ENCODE data around the gene LRMDA.
A peak's percentile ranks its signal among the peaks of the same experiment; 100 is the strongest.

The LRMDA gene

GRCh38 chr10:76010703-76011102 is 579.3 kb downstream of the LRMDA start:
- TF ChIP-seq ZSCAN4 (tag by site-specific recombination; IDR thresholded peaks at IDR 0.05) (no peak), ZEB2 (tag by site-specific recombination; IDR thresholded peaks at IDR 0.05) (no peak), ZBTB6 (tag by site-specific recombination; IDR thresholded peaks at IDR 0.05) (no peak), ZNF362 (tag by site-specific recombination; IDR thresholded peaks at IDR 0.05) (no peak), FEZF1 (tag by site-specific recombination; IDR thresholded peaks at IDR 0.05) (no peak), SCRT1 (tag by site-specific recombination; IDR thresholded peaks at IDR 0.05; ENCODE audit: borderline replicate concordance) (peak; percentile 78), SCRT2 (tag by site-specific recombination; IDR thresholded peaks at IDR 0.05) (peak; percentile 83), ZNF24 (tag by site-specific recombination; IDR thresholded peaks at IDR 0.05) (no peak), ZNF514 (tag by site-specific recombination; IDR thresholded peaks at IDR 0.05) (no peak), PRDM6 (tag by site-specific recombination; IDR thresholded peaks at IDR 0.05) (peak; percentile 64)
- no peak overlapping the region for H3K27ac ChIP-seq (ENCODE audit: extremely low read depth, low read depth, low read length)
- H3K4me3 ChIP-seq (ENCODE audit: low read depth, low read length) = no peak overlapping the region
- no peaks in the 10 kb centered on the region for H3K36me3 ChIP-seq (ENCODE audit: control insufficient read depth in 2 of 2, insufficient read depth in 1 of 2, low read length in 2 of 2)
- no peaks in the 10 kb centered on the region for H3K9me3 ChIP-seq (ENCODE audit: control insufficient read depth, insufficient read depth, low read depth, low read length)
- H3K4me1 ChIP-seq (ENCODE audit: control insufficient read depth, insufficient read depth, low read length) = 0 out of 2 replicates have a peak, but pooled peaks cover 4% of the 10 kb centered on the region
- CTCF ChIA-PET = no interaction called here
- POLR2A ChIA-PET = no interaction called here

GRCh38 chr10:76012716-76013327 is 581.4 kb downstream of the LRMDA start:
- ChIA-PET POLR2A (no interaction called here), CTCF (no interaction called here)
- Histone ChIP-seq H3K27ac (ENCODE audit: extremely low read depth, low read depth, low read length) (no peak overlapping the region), H3K4me1 (ENCODE audit: control insufficient read depth, insufficient read depth, low read length) (0 out of 2 replicates have a peak, but pooled peaks cover 4% of the 10 kb centered on the region), H3K4me3 (ENCODE audit: low read depth, low read length) (no peak overlapping the region), H3K36me3 (ENCODE audit: control insufficient read depth in 2 of 2, insufficient read depth in 1 of 2, low read length in 2 of 2) (no peaks in the 10 kb centered on the region), H3K9me3 (ENCODE audit: control insufficient read depth, insufficient read depth, low read depth, low read length) (no peaks in the 10 kb centered on the region)
- TF ChIP-seq ZBTB8A (tag by site-specific recombination; IDR thresholded peaks at IDR 0.05) (peak; percentile 35; the same call in 1 of the 2 replicates), SCRT2 (tag by site-specific recombination; IDR thresholded peaks at IDR 0.05) (peak; percentile 48), SCRT1 (tag by site-specific recombination; IDR thresholded peaks at IDR 0.05; ENCODE audit: borderline replicate concordance) (peak; percentile 19; the same call in 1 of the 2 replicates), ZNF175 (tag by site-specific recombination; IDR thresholded peaks at IDR 0.05) (no peak), TCF7L2 (IDR thresholded peaks at IDR 0.05; ENCODE audit: borderline replicate concordance, low read depth, low read length) (peak; percentile 73; the same call in 1 of the 2 replicates), SALL2 (tag by site-specific recombination; IDR thresholded peaks at IDR 0.05; ENCODE audit: borderline replicate concordance) (no peak), ZNF423 (tag by site-specific recombination; IDR thresholded peaks at IDR 0.05) (peak; percentile 64; the same call in 1 of the 2 replicates), OSR2 (tag by site-specific recombination; IDR thresholded peaks at IDR 0.05) (peak; percentile 57; the same call in 1 of the 2 replicates)

- ChIA-PET POLR2A (no interaction called here), CTCF (interaction anchor here (0.6 to 1.0 kb wide), 2 partner anchors 9 to 10 kb away, joined by 3 to 4 read pairs; no protein-coding TSS in a partner anchor)
- H3K27ac ChIP-seq (ENCODE audit: extremely low read depth, low read depth, low read length) = no peak overlapping the region
- H3K36me3 ChIP-seq (ENCODE audit: control insufficient read depth in 2 of 2, insufficient read depth in 1 of 2, low read length in 2 of 2) = no peaks in the 10 kb centered on the region
- TF ChIP-seq ZNF248 (tag by site-specific recombination; IDR thresholded peaks at IDR 0.05) (no peak), ZNF426 (tag by site-specific recombination; IDR thresholded peaks at IDR 0.05) (no peak), ZNF2 (tag by site-specific recombination; IDR thresholded peaks at IDR 0.05) (no peak), ZNF121 (tag by site-specific recombination; IDR thresholded peaks at IDR 0.05) (no peak)
- H3K4me1 ChIP-seq (ENCODE audit: control insufficient read depth, insufficient read depth, low read length) = 0 out of 2 replicates have a peak, but pooled peaks cover 4% of the 10 kb centered on the region
- H3K9me3 ChIP-seq (ENCODE audit: control insufficient read depth, insufficient read depth, low read depth, low read length) = no peaks in the 10 kb centered on the region
- no peak overlapping the region for H3K4me3 ChIP-seq (ENCODE audit: low read depth, low read length)
These were observed 583.8 kb downstream of the LRMDA start for GRCh38 chr10:76015245-76015644.
